Activated naive CD4-positive, alpha-beta T cell treated with anti-CD3 and anti-CD28 coated beads, Interleukin-2, amount 50 U/mL, for 16 hours (primary cell): ENCODE measurements around the gene MTHFD2L.

Source experiments
- DNase-seq: peaks from one replicate; pipeline ENCODE4 v3.0.0-alpha.2; 2020

MTHFD2L gene

DNA sequence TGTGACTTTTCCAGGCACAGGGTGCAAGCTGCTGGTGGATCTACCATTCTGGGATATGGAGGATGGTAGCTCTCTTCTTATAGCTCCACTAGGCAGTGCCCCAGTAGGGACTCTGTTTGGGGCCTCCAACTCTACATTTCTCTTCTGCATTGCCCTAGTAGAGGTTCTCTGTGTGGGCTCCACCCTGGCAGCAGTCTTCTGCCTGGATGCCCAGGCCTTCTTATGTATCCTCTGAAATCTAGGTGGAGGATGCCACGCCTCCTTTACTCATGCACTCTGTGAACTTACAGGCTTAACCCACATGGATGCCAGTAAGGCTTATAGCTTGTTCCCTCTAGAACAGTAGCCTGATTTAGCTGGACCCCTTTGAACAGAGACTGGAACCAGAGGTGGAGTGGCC lies 186.1 kb downstream of the MTHFD2L start:
- DNase-seq, result no peak
